ENCODE results near the gene PCMTD2.

The PCMTD2 gene

DNA sequence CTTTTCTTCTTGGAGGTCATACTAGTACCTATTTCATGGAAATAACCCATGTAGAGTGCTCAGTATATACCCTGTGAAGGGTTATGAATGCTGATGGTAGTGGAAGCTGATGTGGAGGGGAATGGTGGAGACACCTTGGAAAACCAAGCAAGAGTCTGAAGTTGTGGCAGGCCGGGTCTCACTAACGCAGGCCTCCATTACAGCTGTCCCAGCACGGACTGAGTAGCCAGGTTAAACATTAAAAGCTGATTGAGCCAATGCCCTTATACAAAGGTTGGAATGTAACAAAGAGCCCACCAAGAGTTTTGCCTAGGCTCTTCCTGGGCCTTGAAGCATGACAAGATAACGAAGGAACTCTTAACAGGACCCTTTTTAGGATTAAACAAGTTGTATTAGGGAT is 2.1 kb upstream of the PCMTD2 start:
- DNase-seq (ENCODE audit: insufficient read length) (no peak), FAIRE-seq (no peak)
- TF ChIP-seq POLR2AphosphoS5 (IDR thresholded peaks at IDR 0.05; ENCODE audit: low read depth, low read length): no peak
- TF ChIP-seq POLR2A (IDR thresholded peaks at IDR 0.05; ENCODE audit: low read depth, low read length): no peak
- no peak for TF ChIP-seq TAF1 (IDR thresholded peaks at IDR 0.05; ENCODE audit: borderline replicate concordance, low read depth, low read length)

- no peak for TF ChIP-seq TAF1 (IDR thresholded peaks at IDR 0.05; ENCODE audit: borderline replicate concordance, low read depth, low read length)
- no peak for TF ChIP-seq POLR2A (IDR thresholded peaks at IDR 0.05; ENCODE audit: low read depth, low read length)
- TF ChIP-seq POLR2AphosphoS5 (IDR thresholded peaks at IDR 0.05; ENCODE audit: low read depth, low read length): no peak
- FAIRE-seq (no peak), DNase-seq (ENCODE audit: insufficient read length) (no peak)
Observed at GRCh38 chr20:64254156-64254555, 1.4 kb upstream of the PCMTD2 start.

- FAIRE-seq (no peak), DNase-seq (ENCODE audit: insufficient read length) (no peak)
- TF ChIP-seq TAF1 (IDR thresholded peaks at IDR 0.05; ENCODE audit: borderline replicate concordance, low read depth, low read length) (no peak), POLR2A (IDR thresholded peaks at IDR 0.05; ENCODE audit: low read depth, low read length) (no peak)
Observed at GRCh38 chr20:64254571-64255360, 782 bp upstream of the PCMTD2 start.

DNA sequence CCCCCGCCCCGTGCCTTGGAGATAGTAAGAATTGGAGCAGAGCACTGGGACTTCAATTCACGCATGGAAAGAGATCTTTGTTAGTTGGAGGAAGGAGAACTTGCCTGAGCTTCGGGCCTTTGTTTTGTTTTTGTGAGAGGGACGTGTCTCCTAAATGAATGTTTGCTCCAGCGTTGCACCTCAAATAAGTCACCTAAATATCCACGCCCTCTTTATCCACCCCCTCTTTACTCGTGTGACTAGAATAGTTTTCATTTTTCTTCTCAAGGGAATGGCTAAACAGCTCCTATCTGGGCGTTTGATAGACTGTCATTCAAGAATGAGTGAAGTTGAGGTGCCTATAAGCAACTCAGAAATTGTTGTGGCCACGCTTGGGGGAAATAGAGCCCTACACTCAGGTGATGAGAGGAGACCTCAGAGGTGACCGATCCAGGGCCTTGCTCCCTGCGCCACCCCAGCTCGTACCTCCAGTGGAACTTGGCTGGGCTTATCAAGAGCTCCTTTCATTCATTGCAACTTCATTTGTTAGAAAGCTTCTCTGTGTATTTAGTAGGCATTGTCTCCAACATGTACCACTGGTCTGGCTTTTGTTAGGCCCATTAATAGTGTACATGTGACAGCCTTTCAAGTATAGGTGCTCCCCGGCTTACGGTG is 861 bp downstream of the PCMTD2 start:
- FAIRE-seq (no peak), DNase-seq (ENCODE audit: insufficient read length) (no peak)
- TF ChIP-seq TAF1 (IDR thresholded peaks at IDR 0.05; ENCODE audit: borderline replicate concordance, low read depth, low read length): no peak
- no peak for TF ChIP-seq POLR2AphosphoS5 (IDR thresholded peaks at IDR 0.05; ENCODE audit: low read depth, low read length)
- TF ChIP-seq POLR2A (IDR thresholded peaks at IDR 0.05; ENCODE audit: low read depth, low read length): no peak

- TF ChIP-seq TAF1 (IDR thresholded peaks at IDR 0.05; ENCODE audit: borderline replicate concordance, low read depth, low read length) (no peak), POLR2AphosphoS5 (IDR thresholded peaks at IDR 0.05; ENCODE audit: low read depth, low read length) (no peak), POLR2A (IDR thresholded peaks at IDR 0.05; ENCODE audit: low read depth, low read length) (no peak)
- DNase-seq (ENCODE audit: insufficient read length) (no peak), FAIRE-seq (no peak)
Observed at GRCh38 chr20:64257107-64257757, 1.7 kb downstream of the PCMTD2 start.

DNA sequence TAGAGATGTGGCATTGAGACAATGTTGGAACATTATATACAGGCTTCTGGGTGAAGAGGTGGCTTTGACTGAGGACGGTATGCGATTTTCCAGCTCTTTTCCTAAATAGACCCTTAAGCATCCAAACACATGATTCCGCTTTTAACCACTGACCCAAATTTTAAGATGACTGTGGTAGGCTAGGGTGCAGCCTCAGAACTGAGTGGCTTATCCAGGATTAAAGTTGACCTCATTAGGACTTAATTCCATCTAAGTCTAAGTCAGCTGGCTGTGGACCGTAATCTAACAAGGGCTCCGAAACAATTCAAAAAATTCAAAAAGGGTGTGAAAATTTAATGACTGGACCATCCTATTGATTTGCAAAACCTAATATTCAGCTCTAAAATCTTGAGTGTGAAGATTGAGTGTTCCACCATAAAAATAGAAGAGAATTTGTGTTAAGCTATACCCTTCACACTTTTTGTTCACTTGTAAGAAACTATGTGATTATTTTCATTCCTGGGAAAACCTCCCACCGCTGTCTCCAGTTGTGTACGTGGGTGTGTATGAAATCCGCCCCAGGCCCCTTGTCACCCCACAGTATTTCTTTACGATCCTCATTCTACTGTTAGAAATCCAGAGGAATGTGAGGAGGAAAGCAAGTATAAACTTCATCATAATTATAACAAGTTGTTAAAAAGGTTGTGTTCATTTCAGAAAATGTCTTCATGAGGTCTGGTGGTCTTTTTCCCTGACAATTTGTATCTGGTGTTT is 2.7 kb downstream of the PCMTD2 start:
- FAIRE-seq (no peak), DNase-seq (ENCODE audit: insufficient read length) (no peak)
- TF ChIP-seq POLR2A (IDR thresholded peaks at IDR 0.05; ENCODE audit: low read depth, low read length): no peak
- TF ChIP-seq POLR2AphosphoS5 (IDR thresholded peaks at IDR 0.05; ENCODE audit: low read depth, low read length): no peak
- TF ChIP-seq TAF1 (IDR thresholded peaks at IDR 0.05; ENCODE audit: borderline replicate concordance, low read depth, low read length): no peak

DNA sequence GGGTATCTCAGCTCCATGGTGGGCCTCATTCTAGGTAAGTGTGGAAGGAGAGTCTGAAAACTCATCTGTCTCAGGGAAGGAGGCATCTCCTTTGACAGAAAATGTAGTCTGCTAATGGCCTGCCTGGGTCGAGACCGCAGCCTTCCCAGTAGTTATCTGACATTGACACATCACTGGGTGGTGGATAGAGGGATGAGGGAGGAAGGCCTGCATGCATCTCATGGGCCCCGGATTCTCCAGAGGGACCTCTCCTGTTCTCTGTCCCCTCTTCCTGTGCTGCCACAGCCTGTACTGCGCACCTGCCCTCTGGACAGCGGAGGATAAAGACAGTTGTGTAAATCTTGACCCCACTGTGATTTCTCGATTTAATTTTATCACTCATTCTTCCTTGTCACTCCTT is 4.7 kb downstream of the PCMTD2 start:
- no peak for FAIRE-seq

DNA sequence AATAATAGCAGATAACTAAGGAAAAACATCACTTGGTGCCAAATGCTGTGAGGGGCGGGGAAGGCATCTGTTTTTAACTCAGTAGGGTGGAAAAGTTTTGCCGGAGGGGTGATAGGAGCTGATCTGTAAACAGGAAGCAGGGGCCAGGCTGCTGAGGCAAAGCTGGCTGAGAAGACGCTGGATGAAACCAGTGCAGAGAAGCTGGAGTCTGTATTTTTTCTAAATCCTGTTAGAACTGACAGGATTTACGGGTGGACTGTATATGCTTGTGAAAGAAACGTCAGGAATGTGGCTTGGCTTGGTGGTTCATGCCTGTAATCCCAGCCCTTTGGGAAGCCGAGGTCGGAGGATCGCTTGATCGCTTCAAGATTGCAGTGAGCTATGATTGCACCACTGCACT is 5.6 kb downstream of the PCMTD2 start:
- no peak for DNase-seq (ENCODE audit: insufficient read length)
- TF ChIP-seq TAF1 (IDR thresholded peaks at IDR 0.05; ENCODE audit: borderline replicate concordance, low read depth, low read length): no peak
- FAIRE-seq: no peak

More for the DNA sequence above, 4.7 kb downstream of the PCMTD2 start:
- DNase-seq (ENCODE audit: insufficient read length): no peak
- TF ChIP-seq TAF1 (IDR thresholded peaks at IDR 0.05; ENCODE audit: borderline replicate concordance, low read depth, low read length) (no peak), POLR2A (IDR thresholded peaks at IDR 0.05; ENCODE audit: low read depth, low read length) (no peak), POLR2AphosphoS5 (IDR thresholded peaks at IDR 0.05; ENCODE audit: low read depth, low read length) (no peak)

DNA sequence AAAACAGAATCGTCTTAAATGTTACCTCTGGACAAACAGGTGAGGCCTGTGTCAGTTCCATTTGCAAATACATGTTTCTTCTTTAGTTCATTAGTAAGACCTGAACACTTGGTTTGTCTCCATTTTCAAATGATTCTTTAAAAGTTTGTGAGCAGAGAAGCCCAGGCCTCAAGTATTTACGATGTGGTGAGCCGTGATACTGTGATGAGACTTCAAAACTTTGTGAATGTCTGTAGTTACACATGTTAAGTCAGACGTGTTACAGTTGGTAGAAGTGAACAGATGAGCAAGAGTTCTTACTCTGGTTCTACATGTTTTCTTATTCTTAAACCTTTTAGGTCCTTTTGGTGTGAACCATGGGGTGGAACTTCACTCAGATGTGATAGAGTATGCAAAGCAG is 8.5 kb downstream of the PCMTD2 start:
- DNase-seq (ENCODE audit: insufficient read length) (no peak), FAIRE-seq (no peak)
- TF ChIP-seq POLR2A (IDR thresholded peaks at IDR 0.05; ENCODE audit: low read depth, low read length): no peak
- TF ChIP-seq POLR2AphosphoS5 (IDR thresholded peaks at IDR 0.05; ENCODE audit: low read depth, low read length): no peak
- TF ChIP-seq TAF1 (IDR thresholded peaks at IDR 0.05; ENCODE audit: borderline replicate concordance, low read depth, low read length): no peak

- FAIRE-seq (no peak), DNase-seq (ENCODE audit: insufficient read length) (no peak)
- TF ChIP-seq TAF1 (IDR thresholded peaks at IDR 0.05; ENCODE audit: borderline replicate concordance, low read depth, low read length): no peak
- TF ChIP-seq POLR2A (IDR thresholded peaks at IDR 0.05; ENCODE audit: low read depth, low read length): no peak
- no peak for TF ChIP-seq POLR2AphosphoS5 (IDR thresholded peaks at IDR 0.05; ENCODE audit: low read depth, low read length)
Observed at GRCh38 chr20:64265201-64265600, 9.7 kb downstream of the PCMTD2 start.

- no peak for DNase-seq (ENCODE audit: insufficient read length)
- no peak for FAIRE-seq
- TF ChIP-seq POLR2A (IDR thresholded peaks at IDR 0.05; ENCODE audit: low read depth, low read length) (no peak), TAF1 (IDR thresholded peaks at IDR 0.05; ENCODE audit: borderline replicate concordance, low read depth, low read length) (no peak), POLR2AphosphoS5 (IDR thresholded peaks at IDR 0.05; ENCODE audit: low read depth, low read length) (no peak)
Observed at GRCh38 chr20:64266988-64267387, 11.4 kb downstream of the PCMTD2 start.

Measured in GM12892 (cell line).